ENCODE data around the gene MDC1. TPM values are rescaled to one million over a fixed set of nuclear protein-coding genes. Genes with fewer than 3 reads are reported as not detected.

MDC1 gene
- total and polyA plus RNA-seq, 2 of the 13 experiments (the other 11 are each of a cell fraction or from before 2014, with no cell fraction given), result 8.4 to 14.0 TPM

DNA sequence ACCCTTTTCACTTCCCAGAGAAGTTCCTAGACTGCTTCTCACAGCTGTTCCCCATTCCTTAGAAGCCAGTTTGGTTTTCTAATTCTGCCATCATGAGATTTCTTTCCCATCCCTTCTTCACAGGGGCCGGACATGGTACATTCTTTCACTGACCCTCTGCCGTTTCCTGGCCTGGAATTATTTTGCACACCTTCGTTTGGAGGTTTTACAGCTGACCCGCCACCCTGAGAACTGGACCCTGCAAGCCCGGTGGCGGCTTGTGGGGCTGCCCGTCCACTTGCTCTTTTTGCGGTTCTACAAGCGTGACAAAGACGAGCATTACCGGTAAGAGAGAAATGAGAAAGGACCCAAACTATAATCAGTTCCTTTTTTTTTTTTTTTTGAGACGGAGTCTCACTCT, 65.9 kb downstream of the MDC1 start:
- Histone ChIP-seq H3K4me2 (ENCODE audit: low read depth, low read length) (no peak overlapping the region), H3K9me3 (ENCODE audit: low read length) (no peaks in the 10 kb centered on the region), H3K27me3 (ENCODE audit: control insufficient read depth in 1 of 2, insufficient read depth in 2 of 2, low read length in 2 of 2) (no peaks in the 10 kb centered on the region; a peak in 1 of 5 replicates), H3K79me2 (ENCODE audit: insufficient read depth, low read length) (peaks cover 15% of the 10 kb centered on the region), H3K27ac (ENCODE audit: extremely low read length, insufficient read depth, low read length) (no peak overlapping the region), H3K4me3 (replicated peaks in 1 of 3; ENCODE audit: insufficient read depth in 1 of 3, low read depth in 2 of 3, low read length in 3 of 3) (no peak overlapping the region), H3K9ac (ENCODE audit: insufficient read depth, low read depth, low read length) (no peak overlapping the region), H4K20me1 (ENCODE audit: insufficient read depth, low read length) (no peaks in the 10 kb centered on the region), H3K4me1 (ENCODE audit: insufficient read depth, low read length) (peaks cover 44% of the 10 kb centered on the region), H3K36me3 (replicated peaks in 1 of 2; ENCODE audit: control insufficient read depth in 1 of 2, insufficient read depth in 2 of 2, low read length in 2 of 2) (peaks cover 17 to 47% of the 10 kb centered on the region in 2 experiments), H2AFZ (ENCODE audit: low read length) (no peak overlapping the region)
- in situ Hi-C loops (cut with HindIII; ENCODE audit: extremely low pct_ligation_motif_present, low pct_unique_long_range_greater_than_20kb) (no loop called here), intact Hi-C loops (cut with micrococcal nuclease; ENCODE audit: unreplicated experiment) (no loop called here)
- no peak for ATAC-seq
- FAIRE-seq, result no peak
- no TSS peak for BruUV-seq (replicated peaks)
- DNase-seq (ENCODE audit: low spot score), result no peak
- CTCF ChIA-PET (ENCODE audit: low intra/inter-chr PET ratio, low total read pairs), result no interaction called here
- POLR2A ChIA-PET, result interaction anchor here (1.5 to 1.7 kb wide), 2 partner anchors 21 to 38 kb away, joined by 3 to 5 read pairs; partner anchors contain the start of gene DHX16
- WGBS (ENCODE audit: low lambda C conversion rate), result 96% methylated on average over 12 of the region's 12 CpGs
- TF ChIP-seq RBM22 (optimal IDR thresholded peaks at IDR 0.05; ENCODE audit: low read length) (peak; percentile 83), ZNF556 (CRISPR knock-in tag; IDR thresholded peaks at IDR 0.05; ENCODE audit: borderline replicate concordance) (no peak), JUNB (CRISPR knock-in tag; IDR thresholded peaks at IDR 0.05; ENCODE audit: borderline replicate concordance) (no peak), ZNF75D (CRISPR knock-in tag; IDR thresholded peaks at IDR 0.05; ENCODE audit: borderline replicate concordance) (0 out of 2 replicates have a peak, but pooled peaks have one; percentile 33), MXI1 (IDR thresholded peaks at IDR 0.05; ENCODE audit: borderline replicate concordance, low read depth, low read length) (no peak)

Small RNA genes lying within 50 kb of the gene (small RNA-seq; reads per million reads assigned to genes)
- gene RF00019 (ENCODE audit: insufficient read depth in 2 of 3, insufficient read length in 3 of 3, low read depth in 2 of 3, low replicate concordance in 1 of 3) (0 reads per million in 3 experiments), gene RN7SL353P (ENCODE audit: insufficient read depth in 2 of 3, insufficient read length in 3 of 3, low read depth in 2 of 3, low replicate concordance in 1 of 3) (0 reads per million in 3 experiments)

Other genes with a start within 250 kb of the MDC1 start
- 21.2 and 45.2 TPM in 2 replicates for gene HLA-E, start 227.8 kb downstream of the MDC1 start, total RNA-seq (2016; rRNA removed; fragmentation: Illumina TruSeq; extraction: Trizol)
- 90.4 and 99.8 TPM in 2 replicates for gene HLA-E, start 227.8 kb downstream of the MDC1 start, polyA plus RNA-seq (2011; rRNA removed)
- 54.8 and 55.6 TPM in 2 replicates for gene GNL1, start 160.8 kb downstream of the MDC1 start, total RNA-seq (2016; rRNA removed; fragmentation: Illumina TruSeq; extraction: Trizol)
- gene GNL1, start 160.8 kb downstream of the MDC1 start, polyA plus RNA-seq (2011; rRNA removed), result 35.0 and 46.8 TPM in 2 replicates
- 13.9 and 14.6 TPM in 2 replicates for gene PRR3, start 160.0 kb downstream of the MDC1 start, total RNA-seq (2016; rRNA removed; fragmentation: Illumina TruSeq; extraction: Trizol)
- gene PRR3, start 160.0 kb downstream of the MDC1 start, polyA plus RNA-seq (2011; rRNA removed), result 20.6 and 21.2 TPM in 2 replicates
- 98.9 and 104 TPM in 2 replicates for gene ABCF1, start 145.8 kb downstream of the MDC1 start, total RNA-seq (2016; rRNA removed; fragmentation: Illumina TruSeq; extraction: Trizol)
- gene ABCF1, start 145.8 kb downstream of the MDC1 start, polyA plus RNA-seq (2011; rRNA removed), result 25.4 and 33.7 TPM in 2 replicates
- gene PPP1R10, start 100.0 kb downstream of the MDC1 start, total RNA-seq (2016; rRNA removed; fragmentation: Illumina TruSeq; extraction: Trizol), result 19.5 and 38.4 TPM in 2 replicates
- 24.2 and 26.3 TPM in 2 replicates for gene PPP1R10, start 100.0 kb downstream of the MDC1 start, polyA plus RNA-seq (2011; rRNA removed)
- gene MRPS18B, start 99.4 kb downstream of the MDC1 start, total RNA-seq (2016; rRNA removed; fragmentation: Illumina TruSeq; extraction: Trizol), result 125 and 143 TPM in 2 replicates
- gene MRPS18B, start 99.4 kb downstream of the MDC1 start, polyA plus RNA-seq (2011; rRNA removed), result 120 and 131 TPM in 2 replicates
- 5.4 and 9.2 TPM in 2 replicates for gene ATAT1, start 90.4 kb downstream of the MDC1 start, total RNA-seq (2016; rRNA removed; fragmentation: Illumina TruSeq; extraction: Trizol)
- gene ATAT1, start 90.4 kb downstream of the MDC1 start, polyA plus RNA-seq (2011; rRNA removed), result 23.4 and 23.6 TPM in 2 replicates
- 9.2 and 12.0 TPM in 2 replicates for gene C6orf136, start 70.1 kb downstream of the MDC1 start, total RNA-seq (2016; rRNA removed; fragmentation: Illumina TruSeq; extraction: Trizol)
- 26.2 and 30.1 TPM in 2 replicates for gene C6orf136, start 70.1 kb downstream of the MDC1 start, polyA plus RNA-seq (2011; rRNA removed)
- 48.2 and 58.5 TPM in 2 replicates for gene DHX16, start 44.3 kb downstream of the MDC1 start, total RNA-seq (2016; rRNA removed; fragmentation: Illumina TruSeq; extraction: Trizol)
- gene DHX16, start 44.3 kb downstream of the MDC1 start, polyA plus RNA-seq (2011; rRNA removed), result 57.0 and 73.4 TPM in 2 replicates
- 3.1 and 4.9 TPM in 2 replicates for gene PPP1R18, start 30.6 kb downstream of the MDC1 start, total RNA-seq (2016; rRNA removed; fragmentation: Illumina TruSeq; extraction: Trizol)
- 9.2 and 10.5 TPM in 2 replicates for gene PPP1R18, start 30.6 kb downstream of the MDC1 start, polyA plus RNA-seq (2011; rRNA removed)
- gene NRM, start 26.3 kb downstream of the MDC1 start, total RNA-seq (2016; rRNA removed; fragmentation: Illumina TruSeq; extraction: Trizol), result 7.4 and 16.0 TPM in 2 replicates
- 12.5 TPM in 2 replicates for gene NRM, start 26.3 kb downstream of the MDC1 start, polyA plus RNA-seq (2011; rRNA removed)
- gene TUBB, start 3.1 kb upstream of the MDC1 start, total RNA-seq (2016; rRNA removed; fragmentation: Illumina TruSeq; extraction: Trizol), result 911 and 1,275 TPM in 2 replicates
- gene TUBB, start 3.1 kb upstream of the MDC1 start, polyA plus RNA-seq (2011; rRNA removed), result 980 and 1,163 TPM in 2 replicates
- gene FLOT1, start 25.4 kb upstream of the MDC1 start, total RNA-seq (2016; rRNA removed; fragmentation: Illumina TruSeq; extraction: Trizol), result 77.8 and 82.3 TPM in 2 replicates
- gene FLOT1, start 25.4 kb upstream of the MDC1 start, polyA plus RNA-seq (2011; rRNA removed), result 130 and 150 TPM in 2 replicates
- 28.7 and 51.1 TPM in 2 replicates for gene IER3, start 27.3 kb upstream of the MDC1 start, total RNA-seq (2016; rRNA removed; fragmentation: Illumina TruSeq; extraction: Trizol)
- gene IER3, start 27.3 kb upstream of the MDC1 start, polyA plus RNA-seq (2011; rRNA removed), result 131 and 151 TPM in 2 replicates
- gene DDR1, start 167.2 kb upstream of the MDC1 start, total RNA-seq (2016; rRNA removed; fragmentation: Illumina TruSeq; extraction: Trizol), result 7.0 and 16.7 TPM in 2 replicates
- 20.2 and 25.0 TPM in 2 replicates for gene DDR1, start 167.2 kb upstream of the MDC1 start, polyA plus RNA-seq (2011; rRNA removed)
- gene GTF2H4, start 190.9 kb upstream of the MDC1 start, total RNA-seq (2016; rRNA removed; fragmentation: Illumina TruSeq; extraction: Trizol), result 15.9 and 18.0 TPM in 2 replicates
- 49.3 and 58.3 TPM in 2 replicates for gene GTF2H4, start 190.9 kb upstream of the MDC1 start, polyA plus RNA-seq (2011; rRNA removed)
- 45.9 and 71.8 TPM in 2 replicates for gene VARS2, start 197.0 kb upstream of the MDC1 start, total RNA-seq (2016; rRNA removed; fragmentation: Illumina TruSeq; extraction: Trizol)
- gene VARS2, start 197.0 kb upstream of the MDC1 start, polyA plus RNA-seq (2011; rRNA removed), result 61.8 and 68.8 TPM in 2 replicates
- not detected in 2 replicates for gene SFTA2, start 214.9 kb upstream of the MDC1 start, total RNA-seq (2016; rRNA removed; fragmentation: Illumina TruSeq; extraction: Trizol)
- not detected in 2 replicates for gene SFTA2, start 214.9 kb upstream of the MDC1 start, polyA plus RNA-seq (2011; rRNA removed)
- gene MUCL3, start 223.7 kb upstream of the MDC1 start, total RNA-seq (2016; rRNA removed; fragmentation: Illumina TruSeq; extraction: Trizol), result not detected in 2 replicates
- not detected in 2 replicates for gene MUCL3, start 223.7 kb upstream of the MDC1 start, polyA plus RNA-seq (2011; rRNA removed)

Measured in HepG2 (cell line).